Testis (tissue), 3 donors: Measurements from ENCODE around the gene ARL4D. TPM values are rescaled to one million over a fixed set of nuclear protein-coding genes. Genes with fewer than 3 reads are reported as not detected.
A peak's percentile ranks its signal among the peaks of the same experiment; 100 is the strongest.

Experiments
- DNase-seq: peaks from one replicate; pipeline ENCODE4 v3.0.0-alpha.2; 2019
- H3K27ac ChIP-seq, 2 donors: fragments of 200-600 bp; sonication (generic); one replicate each; pipeline ENCODE4 v1.5.1; 2019
- H3K27me3 ChIP-seq: fragments of 200-600 bp; sonication (generic); one replicate; pipeline ENCODE4 v1.5.1; 2019
- H3K36me3 ChIP-seq: fragments of 200-600 bp; sonication (generic); one replicate; pipeline ENCODE4 v1.5.1; 2017; ENCODE audit warnings: low read depth; ENCODE audit errors: missing control alignments
- H3K4me1 ChIP-seq: fragments of 200-600 bp; sonication (generic); one replicate; pipeline ENCODE4 v1.5.1; 2019
- H3K4me3 ChIP-seq, 2 donors: fragments of 200-600 bp; sonication (generic); one replicate each; pipeline ENCODE4 v1.5.1; 2017 to 2019
- H3K9me3 ChIP-seq: fragments of 200-600 bp; sonication (generic); one replicate; pipeline ENCODE4 v1.5.1; 2017
- CTCF ChIP-seq, 3 experiments: fragments of 450-650 bp in 2 of 3; fragments of 200-600 bp in 1 of 3; sonication (generic) in 1 of 3; IDR thresholded peaks; one replicate each; pipeline ENCODE4 v1.5.1; 2016 to 2019; ENCODE audit warnings: antibody characterized with exemption in 3 of 3, mild to moderate bottlenecking in 2 of 3, moderate library complexity in 1 of 3
- POLR2A ChIP-seq: fragments of 450-650 bp; IDR thresholded peaks from one replicate; pipeline ENCODE4 v1.6.1; 2017; ENCODE audit warnings: antibody characterized with exemption, mild to moderate bottlenecking, moderate library complexity
- WGBS, 2 donors: methylation state at CpG; one replicate each; pipeline ENCODE4 v1.1.5; 2018; 5-methylcytosine and 5-hydroxymethylcytosine counted together
- intact Hi-C: fragments of 100-400 bp; cut with DNase I; formaldehyde crosslinking; loops from one replicate; pipeline ENCODE4 v1.15.1; 2023; ENCODE audit warnings: low total_unique reads
- polyA plus RNA-seq: library from polyadenylated mRNA; stranded (reverse); fragments of 350-450 nt; fragmentation: Illumina TruSeq; extraction: RNeasy Lipid Tissue Mini Kit (QIAGEN cat#74804); gene quantifications from one replicate; pipeline ENCODE4 v1.2.3, GENCODE V29; 2014; ENCODE audit warnings: low read depth, low replicate concordance; ENCODE audit not compliant: insufficient read depth
- total RNA-seq, 2 donors: library from RNA; depleted of rRNA; stranded (reverse); fragments of >200 nt; gene quantifications; one replicate each; pipeline ENCODE4 v1.2.3, GENCODE V29; 2016

The ARL4D gene
- total and polyA plus RNA-seq, 3 donors from 2014 or later: 26.5 to 48.2 (median 45.6) TPM

GRCh38 chr17:43368740-43369506 is 29.9 kb upstream of the ARL4D start:
- peak; percentile 78 for DNase-seq
- intact Hi-C loops: no loop called here
- H3K9me3 ChIP-seq: no peaks in the 10 kb centered on the region
- TF ChIP-seq POLR2A (no peak), CTCF (IDR thresholded peaks at IDR 0.05) (no peak)
- 0 to 2% methylated on average over 39 to 51 of the region's 51 CpGs for WGBS, 2 donors
- H3K27ac ChIP-seq: peak overlapping the region; percentile 99 to 100
- peaks cover 23% of the 10 kb centered on the region for H3K4me1 ChIP-seq
- H3K4me3 ChIP-seq: peak overlapping the region; percentile 66 to 67
- H3K36me3 ChIP-seq: no peaks in the 10 kb centered on the region
- no peaks in the 10 kb centered on the region for H3K27me3 ChIP-seq

- 84 to 89% methylated on average over 5 of the region's 5 CpGs for WGBS, 2 donors
- TF ChIP-seq POLR2A (no peak), CTCF (IDR thresholded peaks at IDR 0.05) (no peak)
- no peaks in the 10 kb centered on the region for H3K9me3 ChIP-seq
- H3K27me3 ChIP-seq: no peaks in the 10 kb centered on the region
- intact Hi-C loops: no loop called here
- no peaks in the 10 kb centered on the region for H3K36me3 ChIP-seq
- H3K4me1 ChIP-seq: peaks cover 23% of the 10 kb centered on the region
- H3K27ac ChIP-seq: peak overlapping the region; percentile 99 to 100
- H3K4me3 ChIP-seq: peak overlapping the region; percentile 66 to 67
- no peak for DNase-seq
Observed at GRCh38 chr17:43369986-43370385, 28.8 kb upstream of the ARL4D start.

- no peaks in the 10 kb centered on the region for H3K36me3 ChIP-seq
- WGBS, 2 donors: 63 to 74% methylated on average over 6 of the region's 6 CpGs
- no peak for TF ChIP-seq CTCF (IDR thresholded peaks at IDR 0.05)
- intact Hi-C loops: no loop called here
- no peak for DNase-seq
- H3K27ac ChIP-seq: peak overlapping the region in 1 of 2 donors; percentile 83
- no peaks in the 10 kb centered on the region for H3K27me3 ChIP-seq
- no peaks in the 10 kb centered on the region for H3K9me3 ChIP-seq
- H3K4me3 ChIP-seq: no peak overlapping the region
- peaks cover 23% of the 10 kb centered on the region for H3K4me1 ChIP-seq
Observed at GRCh38 chr17:43371227-43371821, 27.5 kb upstream of the ARL4D start.

- Histone ChIP-seq H3K4me1 (peaks cover 23% of the 10 kb centered on the region), H3K9me3 (no peaks in the 10 kb centered on the region), H3K27me3 (no peaks in the 10 kb centered on the region), H3K36me3 (no peaks in the 10 kb centered on the region), H3K27ac (peak overlapping the region; percentile 71 to 83), H3K4me3 (no peak overlapping the region)
- DNase-seq: peak; percentile 80
- intact Hi-C loops: no loop called here
- 34 to 36% methylated on average over 11 of the region's 11 CpGs for WGBS, 2 donors
- TF ChIP-seq CTCF (IDR thresholded peaks at IDR 0.05): no peak
- TF ChIP-seq POLR2A: no peak
Observed at GRCh38 chr17:43372273-43372911, 26.4 kb upstream of the ARL4D start.
